HUES48 (cell line): ENCODE results near the gene CHEK2.
"Not testable (repeated sequence)": the region's sequence is repeated elsewhere in the genome, so short reads cannot be mapped to it uniquely, and the experiment has no call there.

ENCODE experiments used
- H3K27ac ChIP-seq: one replicate; pipeline ENCODE4 v1.7.0; 2013; ENCODE audit warnings: low read depth, low read length, inconsistent platforms
- H3K27me3 ChIP-seq: 2 replicates; pipeline ENCODE4 v1.6.1; 2013; ENCODE audit warnings: mild to moderate bottlenecking, low read length; ENCODE audit not compliant: control insufficient read depth, insufficient read depth
- H3K36me3 ChIP-seq: 2 replicates; pipeline ENCODE4 v1.6.1; 2013; ENCODE audit warnings: low read length; ENCODE audit not compliant: control insufficient read depth, insufficient read depth
- H3K4me1 ChIP-seq: 2 replicates; pipeline ENCODE4 v1.6.1; 2013; ENCODE audit warnings: mild to moderate bottlenecking, low read length; ENCODE audit not compliant: control insufficient read depth, insufficient read depth
- H3K4me3 ChIP-seq: 2 replicates; pipeline ENCODE4 v1.5.1; 2013; ENCODE audit warnings: mild to moderate bottlenecking, low read depth, low read length
- H3K9ac ChIP-seq: 2 replicates; pipeline ENCODE4 v1.6.1; 2013; ENCODE audit warnings: mild to moderate bottlenecking, low read depth, low read length, moderate library complexity
- H3K9me3 ChIP-seq: 2 replicates; pipeline ENCODE4 v1.6.1; 2013; ENCODE audit warnings: low read length; ENCODE audit not compliant: control insufficient read depth, insufficient read depth

Gene CHEK2

DNA sequence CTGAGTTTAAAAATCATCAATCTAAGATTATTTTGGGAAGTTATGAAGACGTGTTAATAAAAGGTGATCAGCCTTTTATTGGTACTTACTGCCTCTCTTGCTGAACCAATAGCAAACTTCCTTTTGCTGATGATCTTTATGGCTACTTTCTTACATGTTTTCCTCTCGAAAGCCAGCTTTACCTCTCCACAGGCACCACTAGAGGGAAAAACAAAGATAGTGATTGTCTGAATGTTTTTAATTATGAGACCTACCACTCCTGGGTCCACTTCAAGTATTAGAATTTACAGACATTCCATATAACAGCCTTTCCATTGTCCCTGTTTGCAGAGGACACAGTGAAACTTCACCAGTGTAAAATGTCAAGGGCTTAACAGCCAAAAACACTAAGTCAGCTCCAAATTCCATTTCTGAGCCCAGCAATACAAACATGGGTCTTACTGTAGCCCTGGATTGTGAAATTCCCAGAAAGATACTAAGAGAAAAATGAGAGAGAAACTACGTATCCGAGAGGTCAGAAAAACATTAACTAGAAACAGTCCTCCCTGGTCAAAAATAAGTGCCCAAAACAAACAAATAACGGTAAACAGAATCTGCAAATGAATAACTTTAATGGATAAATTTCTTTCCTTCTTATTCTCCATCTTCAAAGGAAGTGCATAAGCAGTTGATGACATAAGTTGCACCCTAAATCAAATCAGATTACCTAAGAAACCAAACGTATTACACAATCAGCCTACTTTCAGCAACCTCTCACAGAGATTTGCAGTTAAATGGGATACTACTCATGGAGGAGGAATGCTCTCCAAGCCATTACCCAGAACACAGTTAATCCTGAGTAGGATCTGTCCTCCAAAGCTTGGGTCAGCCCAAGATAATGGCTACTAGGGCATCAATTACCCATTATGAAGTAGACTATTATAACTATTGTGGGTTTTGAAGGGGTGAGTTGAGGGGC lies 29.5 kb downstream of the CHEK2 start:
- no peaks in the 10 kb centered on the region for H3K27me3 ChIP-seq
- peak overlapping the region; percentile 56 for H3K27ac ChIP-seq
- no peak overlapping the region for H3K4me3 ChIP-seq

DNA sequence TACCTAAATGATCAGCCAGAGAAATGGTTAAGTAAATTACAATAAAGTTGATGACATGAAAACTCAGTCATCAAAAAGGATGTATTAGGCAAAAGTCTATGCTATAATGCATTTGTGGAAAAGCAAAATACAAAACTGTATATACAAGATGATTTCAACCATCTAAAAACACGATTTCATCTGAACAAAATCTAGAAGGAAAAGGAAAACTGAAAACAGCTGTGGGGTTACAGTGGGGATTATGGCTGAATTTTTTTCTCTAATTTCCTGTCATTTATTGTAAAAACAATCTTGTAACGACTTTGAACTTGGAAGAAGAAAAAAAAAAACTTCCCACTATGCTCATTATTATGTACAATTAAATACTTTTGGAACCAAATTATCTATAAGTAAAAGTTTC lies 30.3 kb downstream of the CHEK2 start:
- Histone ChIP-seq H3K27ac (no peak overlapping the region), H3K4me1 (no peaks in the 10 kb centered on the region), H3K36me3 (peaks cover 60% of the 10 kb centered on the region), H3K9me3 (no peaks in the 10 kb centered on the region), H3K27me3 (no peaks in the 10 kb centered on the region), H3K9ac (no peak overlapping the region), H3K4me3 (no peak overlapping the region)

More for the DNA sequence above, 29.5 kb downstream of the CHEK2 start:
- Histone ChIP-seq H3K9me3 (no peaks in the 10 kb centered on the region), H3K36me3 (peaks cover 60% of the 10 kb centered on the region), H3K9ac (no peak overlapping the region), H3K4me1 (no peaks in the 10 kb centered on the region)

DNA sequence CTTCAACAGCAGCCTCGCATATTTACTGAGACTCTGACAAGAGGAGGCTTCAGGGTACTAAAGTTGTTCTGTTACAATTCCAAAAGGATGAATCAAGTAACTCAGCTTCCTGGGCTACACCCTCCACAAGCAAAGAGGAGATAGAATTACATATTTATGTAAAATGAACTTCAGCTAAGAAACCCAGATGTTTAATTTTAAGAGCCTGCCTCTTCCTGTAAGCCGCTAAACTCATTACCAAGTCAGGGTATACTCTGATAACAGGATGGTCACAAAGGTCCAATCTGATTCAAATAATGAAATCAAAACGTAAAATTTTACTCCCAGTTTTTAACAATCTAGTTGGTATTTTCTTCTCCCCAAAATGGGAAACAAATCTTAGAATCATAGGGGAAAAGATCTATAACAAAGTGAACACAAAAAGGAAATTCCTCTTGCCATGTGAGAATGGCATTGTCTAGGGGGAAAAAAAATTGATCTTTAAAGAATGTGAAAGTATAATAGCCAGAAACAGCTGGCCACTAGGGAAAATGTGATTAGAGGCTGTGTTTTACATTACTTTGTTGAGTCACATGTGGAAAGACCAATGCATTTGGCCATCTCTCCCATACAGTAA lies 30.9 kb downstream of the CHEK2 start:
- no peak overlapping the region for H3K4me3 ChIP-seq
- peaks cover 65% of the 10 kb centered on the region for H3K36me3 ChIP-seq
- no peaks in the 10 kb centered on the region for H3K9me3 ChIP-seq
- no peaks in the 10 kb centered on the region for H3K4me1 ChIP-seq
- no peak overlapping the region for H3K9ac ChIP-seq
- H3K27ac ChIP-seq: no peak overlapping the region
- no peaks in the 10 kb centered on the region for H3K27me3 ChIP-seq

DNA sequence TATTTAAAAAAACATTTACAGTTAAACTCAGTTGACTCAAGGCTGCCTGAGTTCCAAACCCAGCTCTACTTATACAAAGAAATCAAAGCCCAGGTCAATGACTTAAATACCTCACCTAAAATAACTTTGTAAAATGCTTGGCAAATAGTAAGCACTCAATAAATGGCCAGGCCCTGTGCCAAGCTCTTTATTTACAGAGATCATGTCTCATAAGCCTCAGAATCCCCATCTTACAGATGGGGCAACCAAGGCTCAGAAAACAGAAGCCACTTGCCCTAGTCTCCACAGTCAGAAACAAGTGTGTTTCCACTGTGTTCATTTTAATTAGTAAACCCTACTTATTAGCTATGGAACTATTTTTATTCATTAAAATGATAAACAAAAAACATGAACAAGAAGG lies 31.5 kb downstream of the CHEK2 start:
- no peaks in the 10 kb centered on the region for H3K4me1 ChIP-seq
- H3K4me3 ChIP-seq: no peak overlapping the region
- H3K36me3 ChIP-seq: peaks cover 67% of the 10 kb centered on the region
- H3K9ac ChIP-seq: no peak overlapping the region
- H3K27ac ChIP-seq: no peak overlapping the region
- H3K9me3 ChIP-seq: no peaks in the 10 kb centered on the region
- no peaks in the 10 kb centered on the region for H3K27me3 ChIP-seq

DNA sequence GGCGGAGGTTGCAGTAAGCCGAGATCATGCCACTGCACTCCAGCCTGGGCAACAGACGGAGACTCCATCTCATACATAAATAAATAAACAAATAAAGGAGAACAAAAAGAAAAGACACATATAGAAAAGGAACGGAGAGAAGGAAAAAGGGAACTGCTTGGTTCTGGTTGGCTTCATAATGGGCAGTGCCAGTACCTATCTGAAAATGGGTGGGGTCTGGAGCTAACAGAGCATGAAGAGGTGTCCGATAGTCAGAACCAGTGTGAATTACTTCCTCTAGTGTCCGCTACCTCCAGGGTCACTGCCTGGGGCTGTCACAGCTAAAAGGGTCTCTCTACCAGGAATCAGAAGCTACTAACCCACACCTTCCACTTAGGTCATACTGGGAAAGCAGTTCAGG lies 34.8 kb downstream of the CHEK2 start:
- no peaks in the 10 kb centered on the region for H3K4me1 ChIP-seq
- H3K9me3 ChIP-seq: no peaks in the 10 kb centered on the region
- no peak overlapping the region for H3K27ac ChIP-seq
- no peaks in the 10 kb centered on the region for H3K27me3 ChIP-seq
- no peak overlapping the region for H3K4me3 ChIP-seq
- peaks cover 67% of the 10 kb centered on the region for H3K36me3 ChIP-seq
- H3K9ac ChIP-seq: no peak overlapping the region

DNA sequence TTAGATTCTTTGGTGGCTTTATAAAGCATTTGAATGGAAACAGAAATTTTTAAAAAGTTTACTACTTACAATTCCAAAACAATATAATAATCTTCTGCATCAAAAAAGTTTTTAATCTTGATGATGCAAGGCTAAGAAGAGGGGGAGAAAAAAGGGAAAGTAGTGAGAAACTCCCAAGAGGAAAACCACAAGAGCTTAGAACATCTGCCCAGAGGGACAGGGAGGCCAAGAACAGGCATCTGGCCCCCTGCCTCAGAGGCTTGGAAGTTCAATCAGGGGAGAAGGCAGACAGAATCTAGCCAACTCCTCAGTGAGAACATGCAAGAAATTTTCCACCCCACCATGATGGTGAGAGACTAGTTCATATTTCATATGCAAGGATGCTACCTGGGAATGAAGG lies 38.2 kb downstream of the CHEK2 start:
- peaks cover 49% of the 10 kb centered on the region for H3K36me3 ChIP-seq
- no peaks in the 10 kb centered on the region for H3K9me3 ChIP-seq
- no peak overlapping the region for H3K9ac ChIP-seq
- no peaks in the 10 kb centered on the region for H3K27me3 ChIP-seq
- H3K4me1 ChIP-seq: no peaks in the 10 kb centered on the region
- no peak overlapping the region for H3K27ac ChIP-seq
- H3K4me3 ChIP-seq: no peak overlapping the region

DNA sequence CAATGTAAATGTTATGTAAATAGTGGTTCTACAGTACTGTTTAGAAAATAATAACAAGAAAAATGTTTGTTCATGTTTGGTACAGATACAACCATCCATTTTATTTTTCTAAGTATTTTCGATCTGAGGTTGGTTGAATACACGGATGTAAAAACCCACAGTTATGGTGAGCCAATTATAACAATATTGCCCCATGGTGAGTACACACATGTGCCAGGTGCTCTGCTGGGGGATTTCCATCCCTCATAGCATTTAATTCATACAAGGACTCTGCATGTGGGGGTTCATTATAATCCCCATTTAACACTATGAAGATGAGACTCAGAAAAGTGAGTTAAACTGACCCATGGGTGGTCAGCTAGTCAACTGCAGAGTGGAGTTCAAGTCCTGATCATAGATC lies 38.7 kb downstream of the CHEK2 start:
- no peak overlapping the region for H3K27ac ChIP-seq
- H3K4me1 ChIP-seq: no peaks in the 10 kb centered on the region
- no peaks in the 10 kb centered on the region for H3K27me3 ChIP-seq
- H3K4me3 ChIP-seq: no peak overlapping the region
- H3K9me3 ChIP-seq: no peaks in the 10 kb centered on the region
- H3K9ac ChIP-seq: no peak overlapping the region
- peaks cover 46% of the 10 kb centered on the region for H3K36me3 ChIP-seq

DNA sequence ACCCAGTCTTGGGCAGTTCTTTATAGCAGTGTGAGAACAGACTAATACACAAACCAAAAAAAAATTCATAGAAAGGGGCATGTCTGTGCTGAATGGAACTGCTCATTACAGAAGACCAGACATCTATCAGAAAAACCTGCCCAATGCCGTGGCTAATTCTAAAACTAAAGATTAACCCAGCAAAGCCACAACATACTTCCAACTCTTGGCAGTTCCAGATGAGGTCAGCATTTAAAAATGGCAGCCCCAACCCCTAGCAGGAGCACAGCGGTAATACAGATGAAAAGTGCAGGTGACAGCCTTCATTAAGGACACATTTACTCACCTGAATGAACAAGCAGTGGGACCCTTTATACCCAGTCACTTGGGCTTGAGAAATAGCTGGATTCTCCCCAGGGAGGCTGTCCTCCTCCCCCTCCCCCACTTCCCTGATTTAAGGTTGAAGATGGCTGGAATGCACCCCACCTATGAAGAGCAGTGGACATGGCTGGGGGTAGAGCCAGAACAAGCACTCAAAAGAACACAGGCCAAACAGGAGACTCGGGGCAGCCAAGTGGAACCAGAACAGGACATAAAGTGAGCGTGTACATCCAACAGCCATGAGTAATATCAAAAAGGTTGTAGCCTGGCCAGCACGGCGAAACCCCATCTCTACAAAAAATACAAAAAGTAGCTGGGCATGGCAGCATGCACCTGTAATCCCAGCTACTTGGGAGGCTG lies 48.4 kb downstream of the CHEK2 start:
- not testable (repeated sequence) for H3K4me3 ChIP-seq, H3K9me3 ChIP-seq, H3K9ac ChIP-seq, H3K4me1 ChIP-seq, H3K27ac ChIP-seq, H3K27me3 ChIP-seq
- peaks cover 50% of the 10 kb centered on the region for H3K36me3 ChIP-seq

DNA sequence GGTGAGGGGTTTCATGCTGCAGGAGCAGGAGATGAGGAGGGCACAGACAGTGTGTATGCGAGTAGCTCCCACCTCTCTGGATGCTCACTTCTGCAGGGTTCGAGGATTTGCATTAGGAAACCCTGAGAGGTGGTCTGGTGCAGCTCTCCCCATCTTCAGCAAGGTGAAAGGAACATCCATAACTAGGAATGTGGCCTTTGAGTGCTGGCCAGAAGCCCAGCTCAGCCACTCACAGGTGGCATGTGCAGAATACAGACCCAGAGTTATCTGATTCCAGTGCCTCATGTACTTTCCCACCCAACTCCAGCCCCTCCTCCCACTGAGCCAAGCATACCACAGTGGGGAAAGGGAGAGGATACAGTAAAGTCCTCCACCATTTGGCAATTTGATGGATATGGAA lies 51.8 kb downstream of the CHEK2 start:
- H3K27me3 ChIP-seq, H3K4me1 ChIP-seq, H3K27ac ChIP-seq, H3K4me3 ChIP-seq, H3K9me3 ChIP-seq, H3K9ac ChIP-seq: not testable (repeated sequence)
- H3K36me3 ChIP-seq: peaks cover 39% of the 10 kb centered on the region

DNA sequence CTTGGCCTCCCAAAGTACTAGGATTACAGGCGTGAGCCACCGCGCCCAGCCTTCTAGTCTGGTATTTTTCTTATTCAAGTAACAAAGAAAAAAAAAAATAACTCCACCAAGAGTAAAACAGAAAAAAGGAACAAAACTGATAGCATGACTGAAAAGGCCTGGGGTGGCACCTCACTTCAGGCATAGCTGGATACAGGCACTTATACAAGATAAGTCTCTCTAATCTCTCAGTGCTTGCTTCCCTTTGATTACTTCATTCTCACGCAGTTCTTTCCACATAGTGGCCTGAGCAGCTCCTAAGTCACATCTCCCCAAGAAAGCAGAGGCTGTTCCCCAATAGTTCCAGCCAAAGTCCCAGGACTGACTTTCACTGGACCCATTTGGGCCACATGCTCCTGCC lies 58.7 kb downstream of the CHEK2 start:
- not testable (repeated sequence) for H3K9ac ChIP-seq, H3K4me3 ChIP-seq, H3K27ac ChIP-seq, H3K9me3 ChIP-seq, H3K27me3 ChIP-seq, H3K4me1 ChIP-seq, H3K36me3 ChIP-seq
